ENCODE data around the gene RANBP17.
A peak's percentile ranks its signal among the peaks of the same experiment; 100 is the strongest.
"Not testable (repeated sequence)": the region's sequence is repeated elsewhere in the genome, so short reads cannot be mapped to it uniquely, and the experiment has no call there.

RANBP17 gene

DNA sequence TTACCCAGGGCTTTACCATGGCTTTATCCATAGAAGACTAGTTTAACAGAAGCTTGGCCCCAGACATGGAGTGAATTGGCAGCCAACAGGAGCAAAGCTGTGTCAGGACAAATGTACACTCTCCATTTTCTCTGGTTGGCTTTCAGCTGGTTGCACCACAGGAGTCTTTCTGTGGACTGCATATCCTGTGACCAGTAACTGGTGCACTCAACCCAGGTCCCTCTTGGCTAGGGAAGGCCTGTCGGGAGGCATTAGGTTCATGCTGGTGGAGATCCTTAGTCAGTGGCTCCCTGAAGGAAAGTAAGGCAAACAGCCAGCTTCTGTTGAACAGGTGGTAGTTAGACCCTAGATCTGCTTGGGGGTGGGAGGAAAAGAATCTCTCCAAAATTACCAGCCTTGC, 300.3 kb downstream of the RANBP17 start:
- no peak for DNase-seq

DNA sequence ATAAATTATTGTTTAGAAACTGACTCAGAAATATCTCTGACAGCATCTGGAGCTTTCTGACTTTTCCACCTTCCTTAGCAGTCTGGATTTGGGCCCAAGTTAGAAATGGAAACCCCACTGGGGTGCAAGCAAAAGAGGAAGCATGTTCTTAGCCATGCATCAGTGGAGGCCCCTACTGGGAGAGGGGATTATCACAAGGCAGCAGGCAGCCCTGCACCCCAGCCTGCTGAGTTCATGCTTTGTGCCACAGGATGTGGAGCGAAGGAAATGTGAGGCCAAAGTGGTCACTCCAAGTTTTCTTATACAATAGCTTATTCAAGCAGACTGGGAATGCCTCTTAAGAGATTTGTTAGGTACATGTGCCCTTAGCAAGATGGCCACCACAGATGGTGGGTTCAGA, 300.8 kb downstream of the RANBP17 start:
- DNase-seq: no peak

DNA sequence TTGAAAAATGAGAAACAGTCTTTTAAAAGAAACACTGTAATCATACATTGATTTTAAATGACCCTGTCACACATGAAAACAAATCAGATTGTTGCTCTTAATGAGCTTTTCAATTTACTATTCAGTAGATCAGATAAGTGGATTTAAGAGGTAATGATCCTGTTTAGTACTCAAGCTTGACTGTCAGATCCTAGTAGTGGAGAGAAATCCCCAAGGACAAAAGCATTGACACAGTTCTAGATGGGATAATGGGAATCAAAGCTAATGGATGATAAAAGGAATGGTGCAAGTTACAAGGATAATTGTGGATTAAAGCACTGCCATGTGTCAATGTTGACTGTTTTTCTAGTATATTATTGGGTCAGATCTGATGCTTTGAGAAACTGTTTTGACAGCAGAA, 304.9 kb downstream of the RANBP17 start:
- no peak for DNase-seq

DNA sequence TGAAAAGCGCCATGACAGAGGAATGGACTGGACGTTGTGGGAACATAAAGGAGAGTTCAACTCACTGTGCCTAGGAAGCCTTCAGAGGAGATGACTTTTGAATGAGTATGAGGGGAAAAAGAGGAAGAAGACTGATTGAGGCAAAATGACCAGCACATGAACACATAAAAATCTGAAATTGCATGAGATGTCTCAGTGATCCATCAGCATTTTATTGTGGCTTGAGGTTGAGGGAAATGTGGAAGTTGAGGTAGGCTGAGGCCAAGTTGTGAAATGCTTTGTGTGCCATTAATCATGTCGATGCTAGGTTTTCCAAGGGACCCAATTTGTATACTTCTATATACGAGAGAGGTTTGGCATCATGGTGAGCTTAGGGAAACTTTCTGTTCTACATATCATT, 306.4 kb downstream of the RANBP17 start:
- DNase-seq: no peak

DNA sequence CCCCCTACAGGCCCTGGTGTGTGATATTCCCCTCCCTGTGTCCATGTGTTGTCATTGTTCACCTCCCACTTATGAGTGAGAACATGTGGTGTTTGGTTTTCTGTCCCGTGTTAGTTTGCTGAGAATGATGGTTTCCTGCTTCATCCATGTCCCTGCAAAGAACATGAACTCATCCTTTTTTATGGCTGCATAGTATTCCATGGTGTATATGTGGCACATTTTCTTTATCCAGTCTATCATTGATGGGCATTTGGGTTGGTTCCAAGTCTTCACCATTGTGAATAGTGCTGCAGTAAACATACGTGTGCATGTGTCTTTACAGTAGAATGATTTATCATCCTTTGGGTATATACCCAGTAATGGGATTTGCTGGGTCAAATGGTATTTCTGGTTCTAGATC, 313.1 kb downstream of the RANBP17 start:
- not testable (repeated sequence) for DNase-seq

DNA sequence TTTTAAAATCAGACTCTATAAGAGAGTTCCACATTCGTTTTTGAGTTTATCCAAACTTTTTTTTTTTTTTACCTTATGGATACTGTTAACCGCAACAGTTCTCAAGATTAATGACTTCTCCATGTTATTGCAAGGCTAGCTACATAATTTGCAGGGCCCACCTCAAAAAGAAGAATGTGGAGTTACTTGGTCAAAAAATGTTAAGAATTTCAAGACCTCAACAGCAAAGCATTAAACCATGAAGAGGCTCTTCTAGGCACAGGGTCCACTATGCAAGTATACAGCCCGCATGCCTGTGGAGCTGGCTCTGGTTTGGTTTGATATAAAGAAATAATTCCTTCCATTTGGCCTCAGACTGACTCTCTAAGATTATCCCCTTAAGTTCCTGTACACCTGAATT, 313.9 kb downstream of the RANBP17 start:
- DNase-seq: no peak

DNA sequence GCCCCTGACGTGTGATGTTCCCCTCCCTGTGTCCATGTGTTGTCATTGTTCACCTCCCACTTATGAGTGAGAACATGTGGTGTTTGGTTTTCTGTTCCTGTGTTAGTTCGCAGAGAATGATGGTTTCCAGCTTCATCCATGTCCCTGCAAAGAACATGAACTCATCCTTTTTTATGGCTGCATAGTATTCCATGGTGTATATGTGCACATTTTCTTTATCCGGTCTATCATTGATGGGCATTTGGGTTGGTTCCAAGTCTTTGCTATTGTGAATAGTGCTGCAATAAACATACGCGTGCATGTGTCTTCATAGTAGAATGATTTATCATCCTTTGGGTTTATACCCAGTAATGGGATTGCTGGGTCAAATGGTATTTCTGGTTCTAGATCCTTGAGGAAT, 316.4 kb downstream of the RANBP17 start:
- DNase-seq: not testable (repeated sequence)

DNA sequence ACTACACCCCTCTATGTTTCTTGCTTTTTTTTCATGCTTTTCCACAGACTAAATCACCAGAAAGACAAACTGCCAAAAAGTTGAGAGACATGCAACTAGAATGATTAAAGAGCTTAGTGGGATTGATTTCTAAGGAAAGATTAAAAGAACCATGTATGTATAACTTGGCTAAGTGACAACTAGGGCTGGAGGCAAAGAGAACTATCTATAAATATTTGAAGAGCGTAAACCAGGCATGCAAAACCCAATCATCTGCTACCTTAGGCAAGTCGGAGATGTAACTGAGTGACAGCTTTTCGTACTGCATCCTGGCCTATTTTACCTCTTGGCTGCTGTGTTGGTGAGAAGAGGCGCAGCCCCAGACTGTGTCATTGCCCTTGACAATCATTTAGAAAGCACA, 326.2 kb downstream of the RANBP17 start:
- no peak for DNase-seq

DNA sequence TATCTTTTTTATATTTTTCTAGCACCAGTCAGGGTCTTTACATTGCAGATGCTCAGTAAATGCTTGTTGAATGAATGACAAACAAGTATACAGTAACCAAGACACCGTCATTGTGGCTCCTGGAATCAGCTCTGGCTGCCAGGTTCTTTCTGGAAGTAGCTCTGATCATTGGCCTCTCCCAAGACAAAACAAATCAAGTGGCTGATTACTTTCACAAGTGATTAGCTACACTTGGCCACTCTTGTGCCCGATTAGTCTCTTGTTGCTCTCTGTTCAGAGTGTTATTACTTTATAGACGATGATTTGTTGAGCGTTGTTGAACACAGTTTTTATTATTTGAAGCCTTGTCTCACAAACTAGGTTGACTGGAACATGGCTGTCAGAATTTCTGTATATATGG, 327.6 kb downstream of the RANBP17 start:
- no peak for DNase-seq

DNA sequence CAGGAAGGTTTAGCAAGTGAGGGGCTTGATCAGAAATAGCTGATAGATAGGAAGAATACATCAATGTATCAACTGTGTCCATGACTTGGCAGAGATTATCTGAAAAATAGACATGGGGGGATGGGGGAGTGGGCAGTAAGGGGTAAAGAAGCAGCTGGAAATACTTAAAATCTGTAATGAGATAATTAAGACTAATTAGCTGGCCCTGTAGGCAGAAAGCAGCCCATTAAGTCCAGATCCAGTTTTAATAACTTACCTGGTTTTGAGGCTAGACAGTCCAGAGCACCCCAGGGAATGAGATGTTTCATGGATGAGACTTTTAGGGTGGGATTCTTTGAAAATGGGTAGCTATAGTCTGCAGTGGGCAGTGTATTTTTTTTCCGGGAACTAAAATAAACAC, 330.3 kb downstream of the RANBP17 start:
- no peak for DNase-seq

DNA sequence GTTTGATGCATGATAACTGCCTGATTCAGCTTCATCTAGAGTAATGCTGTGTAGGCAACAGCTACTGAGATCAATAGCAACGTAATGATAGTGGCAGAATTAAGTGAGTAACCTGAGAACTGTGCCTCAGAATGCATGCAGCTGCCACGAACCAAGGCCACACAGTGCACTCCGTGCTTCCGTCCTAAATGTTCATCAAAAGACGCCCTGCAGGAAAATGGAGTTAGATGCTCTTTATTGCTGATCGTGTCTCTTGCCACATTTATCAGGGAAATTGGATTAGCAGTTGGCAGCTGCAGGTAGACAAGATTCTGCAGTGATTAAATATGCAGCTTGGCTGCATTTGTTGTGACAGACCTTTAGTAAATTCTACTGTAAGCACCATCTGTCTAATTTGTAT, 339.5 kb downstream of the RANBP17 start:
- peak; percentile 0 for DNase-seq

DNA sequence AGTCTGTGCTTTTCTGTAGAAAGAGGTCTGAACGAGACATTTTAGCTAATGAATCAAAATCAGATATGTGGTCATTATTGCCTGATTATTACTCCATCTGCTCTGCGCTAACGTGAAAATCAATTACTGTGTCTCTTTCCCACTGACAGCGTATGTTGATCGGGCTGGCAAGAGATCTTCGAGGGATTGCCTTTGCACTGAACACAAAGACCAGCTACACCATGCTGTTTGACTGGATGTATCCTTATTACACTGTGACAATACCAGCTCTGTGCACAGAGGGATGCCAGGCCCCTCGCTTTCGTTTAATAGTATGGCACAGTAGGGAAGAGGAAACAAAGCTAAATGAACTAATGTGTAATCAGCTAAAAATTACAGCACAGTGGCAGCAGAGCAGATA, 343.6 kb downstream of the RANBP17 start:
- no peak for DNase-seq

DNA sequence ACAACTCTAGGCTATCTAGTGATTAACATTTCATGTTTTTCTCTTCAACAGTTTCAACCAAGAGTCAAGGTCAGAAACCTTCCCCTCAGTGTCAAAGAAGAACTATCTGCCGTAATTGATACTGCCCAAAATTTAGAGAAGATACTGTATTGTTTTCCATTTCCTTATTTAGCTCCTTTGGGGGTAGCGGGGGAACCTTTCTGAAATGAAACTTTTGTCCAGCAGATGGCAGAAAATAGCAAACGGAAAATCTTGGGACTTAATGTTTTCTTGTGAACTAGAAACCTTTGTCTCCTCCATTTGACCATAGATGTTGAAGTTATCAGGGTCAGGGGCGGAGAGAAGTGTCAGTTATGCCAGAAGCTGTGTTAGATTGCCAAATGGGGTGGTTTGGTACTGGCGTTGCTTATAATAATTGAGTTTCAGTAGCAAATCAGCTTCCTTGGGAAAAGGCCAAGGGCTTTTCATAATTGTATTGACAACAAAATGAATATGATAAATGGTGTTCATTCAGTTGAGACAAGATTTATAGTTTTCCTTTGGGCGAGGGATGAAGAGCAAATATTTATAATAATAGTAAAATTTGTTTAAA, 345.5 kb downstream of the RANBP17 start:
- no peak for DNase-seq

DNA sequence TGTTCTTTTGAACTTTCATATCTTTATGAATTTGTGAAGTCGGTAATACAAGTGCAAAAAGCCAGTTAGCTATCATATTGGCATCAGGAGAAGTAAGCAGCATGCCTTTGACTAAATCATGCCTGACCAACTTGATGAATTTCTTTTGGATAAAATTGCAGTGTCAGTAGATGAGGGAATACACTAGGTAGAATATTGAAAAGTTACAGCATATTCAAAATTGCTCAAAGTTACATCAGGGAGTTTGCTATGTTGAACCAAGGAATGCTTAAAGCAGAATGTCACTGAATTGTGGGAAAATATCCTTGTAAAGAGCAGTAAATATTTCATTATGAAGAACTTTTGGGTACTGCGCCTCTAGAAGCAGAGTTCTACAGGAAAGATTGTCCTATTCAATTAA, 360.1 kb downstream of the RANBP17 start:
- DNase-seq: no peak

DNA sequence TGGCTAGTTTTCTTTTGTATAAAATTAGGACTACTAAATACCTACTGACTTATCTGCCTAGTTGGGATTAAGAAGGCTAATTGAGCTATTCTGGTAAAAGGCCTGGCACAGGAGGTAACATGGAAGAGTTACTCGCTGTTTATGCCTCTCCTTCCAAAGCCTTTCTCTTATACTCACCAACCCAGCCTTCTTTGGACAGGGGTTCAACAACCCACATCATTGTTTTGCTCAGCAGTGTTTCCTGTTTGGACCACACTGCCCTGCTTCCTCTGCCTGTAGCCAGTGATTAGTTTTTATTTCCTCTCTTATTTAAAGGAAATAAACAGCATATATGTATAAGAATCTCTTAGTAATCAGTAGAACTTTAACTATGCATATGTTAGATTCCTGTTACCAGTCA, 362.1 kb downstream of the RANBP17 start:
- no peak for DNase-seq

DNA sequence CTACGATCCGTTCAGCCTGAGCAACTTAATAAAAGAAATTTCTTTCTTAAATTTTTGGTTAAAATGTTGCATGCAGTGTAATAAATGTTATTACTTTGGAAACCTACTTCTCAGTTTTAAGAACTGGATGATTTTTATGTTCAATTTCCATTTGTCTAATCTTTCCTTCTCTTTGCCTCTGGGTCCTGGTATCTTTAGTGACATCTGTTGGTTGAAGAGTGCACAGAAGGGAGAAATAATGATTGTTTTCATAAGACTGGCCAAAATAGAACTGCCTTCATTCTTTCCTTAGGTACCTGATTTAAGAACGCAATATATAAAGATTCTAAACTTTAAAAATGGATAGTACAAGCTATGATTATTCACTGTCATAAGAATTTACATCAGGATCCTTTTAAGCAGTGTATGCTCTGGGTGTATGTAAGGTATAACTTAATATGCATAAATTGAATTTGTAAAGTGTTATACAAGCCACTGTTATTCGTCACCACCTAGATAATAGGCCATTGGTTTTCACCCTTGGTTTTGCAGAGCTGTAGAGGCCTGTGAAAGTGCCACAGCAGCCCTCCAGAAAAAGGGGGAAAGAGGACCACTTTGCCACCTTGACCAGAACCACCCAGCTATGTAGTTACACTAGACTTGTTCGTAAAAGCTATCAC, 364.4 kb downstream of the RANBP17 start:
- no peak for DNase-seq

DNA sequence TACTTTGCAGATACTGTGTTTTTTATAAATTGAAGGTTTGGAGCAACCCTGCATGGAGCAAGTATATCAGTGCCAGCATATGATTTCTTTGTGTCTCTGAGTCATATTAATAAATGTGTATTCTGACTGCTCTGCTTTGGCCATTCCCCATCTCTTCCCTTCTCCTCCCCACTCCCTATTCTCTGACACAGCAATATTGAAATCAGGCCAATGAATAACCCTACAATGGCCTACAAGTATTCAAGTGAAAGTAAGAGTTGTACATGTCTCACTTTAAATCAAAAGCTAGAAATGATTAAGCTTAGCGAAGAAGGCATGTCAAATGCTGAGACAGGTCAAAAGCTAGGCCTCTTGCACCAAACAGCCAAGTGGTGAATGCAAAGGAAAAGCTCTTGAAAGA, 365.0 kb downstream of the RANBP17 start:
- DNase-seq: no peak

DNA sequence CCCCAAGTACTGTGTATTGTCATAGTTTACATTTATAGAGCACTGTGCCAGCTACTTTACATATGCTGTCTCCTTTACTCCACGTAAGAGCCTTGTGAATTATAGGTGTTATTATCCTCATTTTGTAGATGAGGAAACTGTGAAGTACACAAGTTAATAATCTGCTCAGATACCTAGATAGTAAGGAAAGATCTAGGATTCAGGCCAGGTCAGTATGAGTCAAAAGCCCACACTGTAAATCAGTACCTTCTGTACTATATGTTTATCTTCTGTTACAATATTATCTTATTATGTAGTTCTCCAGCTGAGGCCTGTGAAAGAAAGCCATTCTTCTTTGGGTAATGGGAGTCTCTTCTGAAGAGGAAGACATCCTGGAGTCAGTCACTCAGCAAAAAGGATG, 374.8 kb downstream of the RANBP17 start:
- DNase-seq: no peak

DNA sequence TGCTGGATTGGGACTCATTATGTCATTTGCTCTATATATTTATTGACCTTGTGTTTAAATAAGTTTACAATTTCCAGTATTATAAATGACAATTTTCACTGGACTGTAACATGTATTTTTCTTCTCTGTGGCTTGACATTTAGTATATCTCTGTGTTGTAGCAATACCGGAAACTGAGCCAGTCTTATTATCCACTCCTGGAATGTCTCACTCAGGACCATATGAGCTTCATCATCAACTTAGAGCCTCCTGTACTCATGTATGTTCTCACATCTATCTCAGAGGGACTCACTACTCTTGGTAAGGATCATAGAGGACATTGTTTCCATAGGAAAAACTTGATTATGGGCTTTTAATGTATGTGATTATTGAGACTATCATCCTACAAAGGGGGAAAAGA, 380.7 kb downstream of the RANBP17 start:
- no peak for DNase-seq

DNA sequence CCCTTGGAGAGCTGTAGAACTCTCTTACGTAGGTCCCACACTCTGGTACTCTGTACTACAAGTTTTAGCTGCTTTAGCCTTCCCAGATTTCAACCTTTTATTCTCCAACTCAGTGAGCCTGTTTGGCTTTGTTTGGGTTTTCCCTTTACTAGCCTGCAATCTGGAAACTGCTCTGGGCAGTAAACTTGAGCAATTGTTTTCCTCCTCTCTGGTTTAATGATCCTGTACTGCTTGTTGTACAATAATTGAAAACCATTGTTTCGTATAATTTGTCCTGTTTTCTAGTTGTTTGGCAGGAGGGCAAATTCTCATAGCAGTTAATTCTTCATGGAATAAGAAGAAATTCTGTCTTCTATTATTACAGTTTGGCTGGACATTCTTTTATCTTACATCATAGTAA, 384.4 kb downstream of the RANBP17 start:
- DNase-seq: no peak

DNA sequence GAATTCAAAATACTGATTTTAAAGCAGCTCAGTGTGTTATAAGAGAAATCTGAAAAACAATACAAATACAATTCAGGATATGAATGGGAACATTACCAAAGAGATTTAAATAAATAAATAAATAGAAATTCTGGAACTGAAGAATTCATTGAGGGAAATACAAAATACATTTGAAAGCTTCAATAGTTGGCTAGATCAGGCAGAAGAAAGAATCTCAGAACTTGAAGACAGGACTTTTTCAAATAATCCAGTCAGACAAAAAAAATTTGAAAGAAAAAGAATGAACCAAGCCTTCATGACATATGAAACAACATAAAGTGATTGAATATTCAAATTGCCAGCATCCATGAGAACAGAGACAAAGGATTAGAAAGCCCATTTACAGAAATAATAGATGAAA, 387.6 kb downstream of the RANBP17 start:
- no peak for DNase-seq

DNA sequence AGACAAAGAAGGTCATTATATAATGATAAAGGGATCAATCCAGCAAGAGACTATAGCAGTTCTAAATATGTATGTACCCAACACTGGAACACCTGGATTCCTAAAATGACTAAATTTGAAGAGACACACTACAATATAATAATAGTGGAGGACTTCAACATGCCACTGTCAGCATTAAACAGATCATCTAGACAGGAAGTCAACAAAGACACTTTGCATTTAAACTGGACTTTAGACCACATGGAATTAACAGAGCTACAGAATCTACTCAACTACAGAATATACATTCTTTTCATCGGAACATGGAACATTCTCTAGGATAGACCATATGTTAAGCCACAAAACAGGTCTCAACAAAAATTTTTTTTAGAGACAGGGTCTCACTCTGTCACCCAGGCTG, 388.9 kb downstream of the RANBP17 start:
- no peak for DNase-seq

DNA sequence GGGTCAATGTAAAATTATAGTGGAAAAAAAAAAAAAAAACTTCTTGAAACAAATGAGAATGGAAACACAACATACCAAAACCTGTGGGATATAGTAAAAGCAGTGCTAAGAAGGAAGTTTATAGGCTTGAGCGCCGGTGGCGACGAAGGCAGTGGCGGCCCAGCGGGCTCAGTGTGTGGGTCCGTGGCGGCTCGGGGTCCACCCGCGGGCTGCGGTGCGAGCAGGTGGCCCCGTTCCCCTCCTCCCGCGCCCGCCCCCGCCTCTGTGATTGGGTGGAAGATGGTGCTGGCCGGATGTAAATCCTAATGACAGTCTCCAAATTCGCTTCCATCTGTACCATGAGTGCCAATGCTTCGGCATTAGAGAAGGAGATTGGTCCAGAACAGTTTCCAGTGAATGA, 389.7 kb downstream of the RANBP17 start:
- no peak for DNase-seq

DNA sequence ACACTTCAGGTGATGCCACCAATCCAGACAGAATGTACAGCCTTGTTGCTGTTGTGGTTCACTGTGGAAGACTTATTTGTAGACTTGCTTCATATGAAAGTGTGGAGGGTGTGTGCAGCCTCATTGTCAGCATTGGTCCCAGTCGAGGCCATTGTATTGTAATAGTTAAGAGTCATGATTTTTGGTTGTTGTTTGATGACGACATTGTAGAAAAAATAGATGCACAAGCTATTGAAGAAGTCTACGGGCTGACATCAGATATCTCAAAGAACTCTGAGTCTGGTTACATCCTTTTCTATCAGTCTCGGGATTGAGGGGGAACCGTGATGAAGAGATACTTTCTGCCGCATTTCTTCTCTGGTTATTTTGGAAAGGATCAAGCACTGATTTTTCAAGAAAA, 390.9 kb downstream of the RANBP17 start:
- DNase-seq: no peak

DNA sequence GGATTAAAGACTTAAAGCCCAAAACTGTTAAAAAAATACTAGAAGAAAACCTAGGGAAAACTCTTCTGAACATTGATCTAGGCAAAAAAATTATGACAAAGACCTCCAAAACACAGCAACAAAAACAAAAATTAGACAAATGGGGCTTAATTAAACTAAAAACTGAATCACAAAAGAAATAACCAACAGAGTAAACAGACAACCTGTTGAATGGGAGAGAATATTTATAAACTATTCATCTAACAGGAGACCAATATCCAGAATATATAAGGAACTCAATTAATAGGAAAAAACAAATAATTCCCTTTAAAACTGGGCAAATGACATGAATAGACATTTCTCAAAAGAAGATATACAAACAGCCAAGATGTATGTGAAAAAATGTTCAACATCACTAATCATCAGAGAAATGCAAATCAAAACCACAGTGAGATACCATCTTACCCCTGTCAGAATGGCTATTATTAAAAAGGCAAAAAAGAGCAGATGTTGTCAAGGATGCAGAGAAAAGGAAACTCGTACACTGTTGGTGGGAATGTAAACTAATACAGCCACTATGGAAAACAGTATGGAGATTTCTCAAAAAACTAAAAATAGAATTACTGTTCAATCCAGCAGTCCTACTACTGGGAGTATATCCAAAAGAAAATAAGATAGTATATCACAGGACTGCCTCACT, 397.1 kb downstream of the RANBP17 start:
- DNase-seq: no peak
